CD4-positive, alpha-beta T cell treated with Interferon gamma for 1 hour (primary cell): ENCODE measurements around the gene NIN.

ENCODE experiments used
- DNase-seq: peaks from one replicate; pipeline ENCODE4 v3.0.0-alpha.2; 2020

The NIN gene

GRCh38 chr14:50758305-50758704 is 72.7 kb downstream of the NIN start:
- DNase-seq: no peak

DNA sequence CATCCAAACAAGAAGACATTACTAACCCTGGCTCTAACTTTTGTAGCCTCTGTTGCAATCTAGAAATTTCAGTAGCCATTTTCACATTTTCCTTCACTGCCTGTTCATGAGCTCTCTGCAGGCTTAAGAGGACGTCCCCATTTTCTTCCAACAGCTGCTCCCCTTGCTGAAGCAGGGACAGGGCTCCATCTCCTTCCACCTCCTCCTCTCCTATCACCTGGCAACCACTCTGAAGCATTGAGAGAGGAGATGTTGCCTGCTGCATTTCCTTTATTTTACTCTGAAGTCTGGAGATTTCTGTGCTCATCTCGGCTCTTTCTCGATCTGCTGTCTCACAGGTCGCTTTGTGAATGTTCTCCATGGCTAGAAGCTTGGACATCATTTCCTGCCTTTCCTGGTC is 73.3 kb downstream of the NIN start:
- no peak for DNase-seq

DNA sequence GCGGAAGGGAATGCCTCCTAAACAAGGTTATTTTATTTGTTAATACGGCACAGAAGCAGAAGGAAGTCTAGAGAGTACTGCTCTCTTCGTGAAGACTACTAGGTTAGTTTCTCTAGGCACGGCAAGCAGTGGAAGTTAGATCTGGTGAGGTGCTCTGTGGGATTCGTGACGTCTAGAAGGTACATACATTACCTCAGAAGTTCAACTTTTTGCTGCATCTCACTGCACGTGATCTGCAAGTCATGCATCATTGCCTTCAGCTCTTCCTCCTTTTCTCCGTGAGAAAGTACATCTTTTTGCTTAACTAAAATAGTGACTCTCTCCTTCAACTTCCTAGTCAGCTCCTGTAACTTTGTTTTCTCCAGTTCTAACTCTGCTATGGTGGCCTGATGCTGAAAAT is 74.7 kb downstream of the NIN start:
- peak; percentile 61 for DNase-seq

DNA sequence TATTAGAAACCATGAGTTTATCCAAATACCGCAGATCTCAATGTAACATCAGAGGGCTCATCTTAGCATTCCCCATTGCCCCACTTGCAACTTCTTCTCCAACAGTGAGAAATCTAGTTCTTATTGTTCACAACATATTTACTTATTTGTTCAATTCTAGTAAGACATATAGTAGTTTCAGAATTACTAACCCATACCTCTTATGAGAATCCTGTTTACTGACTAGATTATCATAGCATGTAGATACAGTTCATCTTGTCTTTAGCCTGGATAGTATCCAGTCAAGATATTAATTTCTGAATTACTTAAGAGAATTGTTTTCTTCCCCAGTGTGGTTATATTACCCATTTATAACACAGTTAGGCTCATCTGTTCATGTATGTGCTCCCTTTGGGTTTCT is 80.6 kb downstream of the NIN start:
- DNase-seq: no peak

GRCh38 chr14:50745401-50746058 is 85.4 kb downstream of the NIN start:
- DNase-seq: no peak

- no peak for DNase-seq
Observed at GRCh38 chr14:50744231-50744630, 86.7 kb downstream of the NIN start.

- DNase-seq: no peak
Observed at GRCh38 chr14:50741567-50741966, 89.4 kb downstream of the NIN start.

GRCh38 chr14:50740856-50741255 is 90.1 kb downstream of the NIN start:
- no peak for DNase-seq

DNA sequence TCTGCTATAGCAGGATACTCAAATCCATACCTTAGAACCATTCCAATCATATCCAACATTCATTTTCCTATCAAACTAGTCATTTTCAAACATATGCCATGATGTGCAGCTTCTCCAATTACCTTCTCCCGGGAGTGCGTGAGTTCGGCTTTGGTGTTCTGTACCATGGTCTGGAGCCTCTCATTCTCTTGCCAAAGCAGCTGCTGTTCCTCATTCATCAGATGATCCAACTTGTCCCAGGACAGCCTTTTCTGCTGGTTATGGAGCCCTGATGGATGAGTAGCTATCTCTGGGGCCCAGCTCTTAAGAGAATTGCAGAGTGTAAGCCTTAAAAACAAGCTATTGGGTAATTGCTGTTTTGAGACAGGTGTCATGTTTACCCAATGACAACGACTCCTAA is 91.8 kb downstream of the NIN start:
- DNase-seq: no peak

DNA sequence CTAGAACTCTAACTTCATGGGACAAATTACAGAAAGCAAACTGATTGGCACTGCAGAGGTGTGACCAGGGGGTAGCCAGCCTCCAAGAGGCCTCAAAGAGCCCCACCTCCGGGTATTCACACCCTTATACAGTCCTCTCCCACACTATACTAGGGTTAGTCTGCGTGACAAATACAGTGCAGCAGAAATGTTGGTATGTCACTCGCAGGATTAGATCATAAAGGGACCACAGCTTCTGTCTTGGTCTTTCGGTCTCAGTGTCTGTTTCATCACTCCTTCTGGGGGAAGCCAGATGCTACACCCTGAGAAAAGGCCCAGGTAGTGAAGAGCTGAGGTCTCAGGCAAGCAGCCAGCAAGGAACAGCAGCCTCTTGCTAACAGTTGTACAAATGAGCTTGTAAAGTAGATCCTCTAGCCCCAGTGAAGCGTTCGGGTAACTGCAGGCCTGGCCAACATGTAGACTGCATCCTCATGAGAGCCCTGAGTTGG is 94.0 kb downstream of the NIN start:
- DNase-seq: no peak

- no peak for DNase-seq
Observed at GRCh38 chr14:50734950-50735695, 95.8 kb downstream of the NIN start.

DNA sequence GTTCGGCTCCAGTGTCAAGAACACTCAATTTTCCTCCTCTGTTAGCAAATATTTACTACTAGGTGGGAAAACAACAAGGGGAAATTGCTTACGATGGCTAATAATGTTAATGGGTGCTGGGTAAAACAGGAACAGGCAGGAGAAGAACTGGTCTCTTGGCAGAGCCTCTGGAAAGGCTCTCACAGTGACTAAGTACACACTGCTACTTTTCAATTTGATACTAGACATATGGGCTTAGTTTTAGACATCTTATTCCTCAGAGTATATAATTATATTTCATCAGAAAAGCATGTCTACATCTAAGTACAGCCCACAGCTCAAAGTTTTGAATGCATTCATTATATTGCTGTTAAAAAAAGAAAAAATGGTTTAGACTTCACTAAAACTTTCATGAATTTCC is 97.5 kb downstream of the NIN start:
- DNase-seq: no peak

- no peak for DNase-seq
Observed at GRCh38 chr14:50728836-50729235, 102.1 kb downstream of the NIN start.

DNA sequence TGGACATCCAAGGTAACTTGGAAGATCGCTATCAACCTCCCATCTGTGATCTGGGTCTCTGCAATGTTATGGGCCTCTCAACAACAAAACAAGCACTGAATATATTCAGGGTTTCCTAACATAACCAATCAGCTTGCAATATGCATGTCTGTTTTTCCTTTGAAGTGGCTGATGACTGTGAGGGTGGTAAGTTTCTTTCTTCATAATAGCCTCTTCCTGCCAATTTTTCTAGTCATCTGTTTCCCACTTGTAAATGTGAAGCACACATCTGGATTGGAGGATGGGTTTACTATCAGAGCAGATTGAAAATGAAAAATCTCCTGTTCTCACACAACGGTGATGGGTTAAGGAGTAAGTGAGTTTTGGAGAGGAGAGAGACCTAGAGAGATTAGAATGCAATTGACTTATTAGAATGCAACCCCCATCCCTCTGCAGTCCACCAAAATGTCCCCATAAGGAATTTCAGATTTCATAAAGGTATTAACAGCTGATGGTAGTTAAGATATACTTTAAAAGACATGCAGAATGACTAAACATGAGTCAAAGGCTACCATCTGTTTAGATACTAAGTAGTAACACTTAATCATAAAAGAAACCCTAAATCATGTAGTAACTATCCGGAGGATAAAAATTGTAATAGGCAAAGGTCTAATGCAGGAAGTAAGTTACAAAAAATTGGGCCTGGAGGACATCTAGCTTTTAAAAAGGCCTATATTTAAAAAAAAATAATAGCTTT is 104.4 kb downstream of the NIN start:
- no peak for DNase-seq

DNA sequence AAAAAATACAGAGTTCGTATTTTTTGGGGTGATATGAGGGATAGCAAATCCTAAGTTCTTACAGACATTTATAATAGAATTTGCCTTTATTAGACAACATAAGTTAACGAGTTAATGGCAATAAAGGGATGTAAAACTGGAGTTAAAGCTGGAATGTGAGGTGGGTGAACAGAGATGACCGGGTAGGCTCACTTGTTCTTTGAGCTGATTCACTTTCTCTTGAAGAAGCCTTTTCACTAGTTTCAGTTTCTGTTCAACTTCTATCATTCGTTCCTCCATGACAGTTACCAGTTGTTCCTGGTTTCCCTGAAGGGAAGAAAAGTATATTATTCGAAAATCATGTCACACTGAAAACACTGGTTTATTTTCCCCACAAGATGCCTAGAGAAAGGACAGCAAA is 105.2 kb downstream of the NIN start:
- DNase-seq: no peak

- no peak for DNase-seq
Observed at GRCh38 chr14:50719911-50720759, 110.8 kb downstream of the NIN start.

- DNase-seq: no peak
Observed at GRCh38 chr14:50718949-50719348, 112.0 kb downstream of the NIN start.

DNA sequence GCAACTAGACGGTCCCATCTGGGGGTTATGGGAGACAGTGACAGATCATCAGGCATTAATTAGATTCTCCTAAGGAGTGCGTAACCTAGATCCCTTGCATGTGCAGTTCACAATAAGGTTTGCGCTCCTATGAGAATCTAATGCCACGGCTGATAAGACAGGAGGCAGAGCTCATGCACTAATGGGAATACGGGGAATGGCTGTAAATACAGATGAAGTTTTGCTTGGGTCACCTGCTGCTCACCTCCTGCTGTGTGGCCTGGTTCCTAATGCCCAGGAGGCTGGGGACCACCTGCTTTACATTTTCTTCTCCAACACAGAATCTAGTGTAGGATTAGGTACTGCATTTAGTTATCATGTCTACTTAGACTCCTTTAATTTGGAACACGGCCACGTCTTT is 113.2 kb downstream of the NIN start:
- no peak for DNase-seq

DNA sequence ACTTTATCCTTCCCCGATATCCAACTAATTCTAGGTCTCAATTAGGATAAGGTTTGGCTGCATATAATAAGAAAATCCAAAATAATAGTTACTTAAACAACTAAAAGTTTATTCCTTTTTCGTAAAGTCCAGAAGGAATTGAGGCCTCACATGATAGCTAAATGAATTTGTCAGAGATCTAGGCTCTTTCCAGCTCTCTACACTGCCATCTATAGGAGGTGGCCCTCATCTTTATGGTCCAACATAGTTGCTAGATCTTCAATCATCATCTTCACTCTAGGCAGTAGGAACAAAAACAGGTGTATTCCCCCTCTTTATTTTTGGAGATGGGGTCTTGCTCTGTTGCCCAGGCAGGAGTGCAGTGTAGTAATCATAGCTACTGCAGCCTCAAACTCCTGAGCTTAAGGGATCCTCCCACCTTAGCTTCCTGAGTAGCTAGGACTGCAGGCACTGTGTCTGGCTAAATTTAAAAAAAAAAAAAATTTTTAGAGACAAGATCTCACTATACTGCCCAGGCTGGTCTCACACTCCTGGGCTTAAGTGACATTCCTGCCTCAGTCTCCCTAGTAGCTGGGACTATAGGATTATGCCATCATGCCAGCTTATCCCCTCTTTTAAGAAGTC is 116.4 kb downstream of the NIN start:
- DNase-seq: no peak

DNA sequence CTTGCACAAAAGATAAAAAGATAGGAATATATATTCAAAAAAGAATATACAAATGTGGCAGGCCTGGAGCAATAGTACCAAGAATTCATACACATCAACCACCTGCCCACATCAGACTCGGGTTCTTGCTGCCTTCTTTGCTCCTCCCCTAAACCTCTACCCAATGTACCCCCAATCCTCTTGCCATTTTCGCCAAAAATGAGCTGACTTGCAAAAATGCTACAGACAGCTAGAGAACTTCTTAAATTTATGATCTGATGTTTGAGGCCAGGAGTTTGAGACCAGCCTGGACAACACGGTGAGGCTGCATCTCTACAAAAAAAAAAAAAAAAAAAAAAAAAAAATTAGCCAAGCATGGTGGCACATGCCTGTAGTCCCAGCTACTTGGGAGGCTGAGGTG is 119.9 kb downstream of the NIN start:
- DNase-seq: no peak

DNA sequence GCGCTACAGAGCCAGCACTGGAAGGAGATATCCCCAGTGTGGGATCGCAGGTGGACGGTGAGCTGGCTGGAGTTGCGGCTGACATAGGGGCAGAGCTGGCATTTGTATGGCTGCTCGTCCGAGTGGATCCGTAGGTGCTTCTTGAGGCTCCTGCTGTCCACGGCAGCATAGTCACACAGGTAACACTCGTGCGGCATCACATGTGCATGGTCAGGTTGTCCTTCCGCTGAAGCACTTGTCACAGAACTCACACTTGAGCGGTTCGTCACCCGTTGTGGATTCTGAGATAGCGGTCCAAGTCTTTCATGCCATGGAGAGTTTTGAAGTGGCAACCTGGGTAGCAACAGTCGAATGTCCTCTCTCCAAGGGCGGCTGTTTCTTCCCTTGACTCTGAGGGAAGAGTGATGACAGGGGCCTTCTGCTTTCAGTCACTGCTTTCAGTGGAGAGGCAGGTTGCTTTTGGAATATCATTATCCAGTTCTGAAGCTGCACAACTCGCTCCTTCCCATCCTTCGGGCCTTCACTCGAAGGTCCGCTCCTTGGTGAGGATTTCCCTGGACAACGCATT is 125.9 kb downstream of the NIN start:
- no peak for DNase-seq

- DNase-seq: no peak
Observed at GRCh38 chr14:50704454-50705010, 126.4 kb downstream of the NIN start.
